Activated T-helper 1 cell treated with Interleukin-2 at 50 U/mL for 16 hours (primary cell): ENCODE data around the gene TRIM32.

ENCODE experiments used
- DNase-seq: peaks from one replicate; pipeline ENCODE4 v3.0.0-alpha.2; 2020; ENCODE audit warnings: low read depth

Gene TRIM32

GRCh38 chr9:116687074-116687753, at the start of gene TRIM32:
Gene TRIM32, plus strand, starts transcription at chr9:116687305. Its CDS starts 10,438 bp downstream, at chr9:116697743.
- DNase-seq = peak; percentile 83

GRCh38 chr9:116639251-116639741, 47.8 kb upstream of the TRIM32 start:
- no peak for DNase-seq

GRCh38 chr9:116641292-116642059, 45.6 kb upstream of the TRIM32 start:
- no peak for DNase-seq

- DNase-seq = no peak
Observed at GRCh38 chr9:116643691-116644090, 43.4 kb upstream of the TRIM32 start.

GRCh38 chr9:116644091-116644688, 42.9 kb upstream of the TRIM32 start:
- DNase-seq = no peak

GRCh38 chr9:116646661-116647514, 40.2 kb upstream of the TRIM32 start:
- DNase-seq = no peak

GRCh38 chr9:116647515-116647809, 39.6 kb upstream of the TRIM32 start:
- DNase-seq = no peak

GRCh38 chr9:116653348-116654058, 33.6 kb upstream of the TRIM32 start:
- no peak for DNase-seq

GRCh38 chr9:116654059-116654355, 33.1 kb upstream of the TRIM32 start:
- no peak for DNase-seq

- no peak for DNase-seq
Observed at GRCh38 chr9:116656501-116656971, 30.6 kb upstream of the TRIM32 start.

- no peak for DNase-seq
Observed at GRCh38 chr9:116656977-116657376, 30.1 kb upstream of the TRIM32 start.

- no peak for DNase-seq
Observed at GRCh38 chr9:116658265-116658664, 28.8 kb upstream of the TRIM32 start.

- no peak for DNase-seq
Observed at GRCh38 chr9:116661037-116661954, 25.8 kb upstream of the TRIM32 start.

- no peak for DNase-seq
Observed at GRCh38 chr9:116662646-116663310, 24.3 kb upstream of the TRIM32 start.

GRCh38 chr9:116663581-116663980, 23.5 kb upstream of the TRIM32 start:
- no peak for DNase-seq

- DNase-seq = no peak
Observed at GRCh38 chr9:116668970-116669695, 18.0 kb upstream of the TRIM32 start.

- DNase-seq = no peak
Observed at GRCh38 chr9:116671605-116672004, 15.5 kb upstream of the TRIM32 start.

- no peak for DNase-seq
Observed at GRCh38 chr9:116673375-116673774, 13.7 kb upstream of the TRIM32 start.
